ENCODE data around the gene SHC3. TPM values are rescaled to one million over a fixed set of nuclear protein-coding genes. Genes with fewer than 3 reads are reported as not detected.
A peak's percentile ranks its signal among the peaks of the same experiment; 100 is the strongest.

SHC3 gene
- not detected in 2 replicates for total RNA-seq (2011; cell fraction: chromatin; rRNA removed; ENCODE audit: low replicate concordance)
- not detected in 2 replicates for total RNA-seq (2011; cell fraction: nucleolus; rRNA removed)
- total RNA-seq (2011; cell fraction: nucleoplasm; rRNA removed) = not detected in 2 replicates
- total RNA-seq (2014; rRNA removed) (not detected in 2 replicates), total RNA-seq (2014; rRNA removed; fragmentation: Illumina TruSeq; extraction: Trizol) (not detected in 2 replicates), total RNA-seq (2015; rRNA removed; fragmentation: Illumina TruSeq; extraction: Trizol) (not detected in 2 replicates), total RNA-seq (2021) (0.02 TPM in 1 of 2 replicates, not detected in the other), polyA plus RNA-seq (2011; rRNA removed) (not detected in 2 replicates), polyA plus RNA-seq (2014; fragmentation: Illumina TruSeq; extraction: Trizol) (not detected in 2 replicates), polyA plus RNA-seq (2014; fragmentation: Nextera tagmentation; extraction: Ambion mirVana) (not detected), polyA plus RNA-seq (2014; rRNA removed) (not detected in 2 replicates), polyA minus RNA-seq (2011; rRNA and poly(A)+ RNA removed) (not detected in 2 replicates), Bru-seq, nascent RNA (percentile 7 among the genes with signal in this experiment), BruChase-seq, experiment 1, labeled RNA remaining after a 2-hour chase (percentile 3 among the genes with signal in this experiment), BruChase-seq, experiment 2, labeled RNA remaining after a 6-hour chase (percentile 4 among the genes with signal in this experiment)
- polyA plus RNA-seq (2011; cell fraction: cytosol; rRNA removed) = not detected in 2 replicates
- polyA plus RNA-seq (2011; cell fraction: nucleus; rRNA removed) = 0.01 and 0.28 TPM in 2 replicates
- polyA plus RNA-seq (2012) = 0.05 TPM in 1 of 2 replicates, not detected in the other
- not detected in 2 replicates for polyA minus RNA-seq (2011; cell fraction: cytosol; rRNA and poly(A)+ RNA removed)
- polyA minus RNA-seq (2011; cell fraction: nucleus; rRNA and poly(A)+ RNA removed) = not detected in 2 replicates
- long read RNA-seq, experiment 1 = 0 reads
- long read RNA-seq, experiment 2 = 0 reads
- long read RNA-seq, experiment 3 = 0 reads

GRCh38 chr9:89177944-89178829 lies at the start of gene SHC3:
Gene SHC3 (minus strand): TSS chr9:89178818. CDS start chr9:89178460, 358 bp downstream.
- H3K36me3 ChIP-seq (ENCODE audit: control insufficient read depth, insufficient read depth, low read length) = no peaks in the 10 kb centered on the region
- no peak within 1 kb of the TSS for H3K27ac ChIP-seq (ENCODE audit: extremely low read depth, low read depth, low read length)
- no peaks in the 10 kb centered on the region for H4K20me1 ChIP-seq (replicated peaks; ENCODE audit: control insufficient read depth, insufficient read depth, low read length)
- 25% methylated on average over 25 of the region's 96 CpGs for WGBS (ENCODE audit: insufficient coverage, low coverage, missing lambda C conversion rate)
- in situ Hi-C loops (cut with MboI) (no loop called here), intact Hi-C loops (cut with micrococcal nuclease) (no loop called here)
- CTCF ChIA-PET (ENCODE audit: low intra/inter-chr PET ratio) = no interaction called here
- H3K4me2 ChIP-seq (ENCODE audit: insufficient read depth, low read length) = no peak within 1 kb of the TSS
- H2AFZ ChIP-seq (ENCODE audit: low read depth, low read length) = no peak within 1 kb of the TSS
- FAIRE-seq (no peak), ATAC-seq (no peak), DNase-seq (ENCODE audit: extremely low read depth in 1 of 4, low spot score in 3 of 4) (no peak)
- H3K9me3 ChIP-seq (replicated peaks; ENCODE audit: control insufficient read depth, insufficient read depth, low read depth, low read length) = no peaks in the 10 kb centered on the region
- H3K9ac ChIP-seq (ENCODE audit: insufficient read depth in 1 of 2, low read depth in 2 of 2, low read length in 2 of 2) = no peak within 1 kb of the TSS
- peaks cover 2 to 23% of the 10 kb centered on the region in 2 experiments; a peak in 4 of 5 replicates for H3K27me3 ChIP-seq (ENCODE audit: control insufficient read depth in 2 of 2, insufficient read depth in 2 of 2, low read length in 2 of 2)
- BruUV-seq (replicated peaks) = no TSS peak
- no peaks in the 10 kb centered on the region for H3K79me2 ChIP-seq (ENCODE audit: control insufficient read depth, insufficient read depth, low read length)
- 0 out of 5 replicates have a peak, but pooled peaks cover 0 to 3% of the 10 kb centered on the region in 2 experiments for H3K4me1 ChIP-seq (replicated peaks in 1 of 2; ENCODE audit: control insufficient read depth in 2 of 2, insufficient read depth in 2 of 2, low read length in 2 of 2)
- POLR2A ChIA-PET = no interaction called here
- no peak within 1 kb of the TSS for H3K4me3 ChIP-seq
- no peaks in the 10 kb centered on the region for H3K9me1 ChIP-seq (ENCODE audit: control insufficient read depth, insufficient read depth, low read length)
- TF ChIP-seq RCOR1 (IDR thresholded peaks at IDR 0.05; ENCODE audit: borderline replicate concordance in 1 of 2, low read depth in 2 of 2, low read length in 2 of 2) (no peak), NCOA4 (IDR thresholded peaks at IDR 0.05; ENCODE audit: partially characterized antibody) (no peak), CBX3 (IDR thresholded peaks at IDR 0.05; ENCODE audit: borderline replicate concordance in 1 of 2, low read length in 2 of 2) (no peak), ZBTB11 (CRISPR knock-in tag; IDR thresholded peaks at IDR 0.05) (no peak), ZHX1 (conservative IDR thresholded peaks at IDR 0.05; ENCODE audit: low read length) (no peak), ZNF263 (CRISPR knock-in tag; IDR thresholded peaks at IDR 0.05; ENCODE audit: borderline replicate concordance) (no peak), ZNF511 (CRISPR knock-in tag; IDR thresholded peaks at IDR 0.05) (no peak), TCF7 (IDR thresholded peaks at IDR 0.05; ENCODE audit: borderline replicate concordance) (no peak)
